ENCODE measurements around the gene CASP5. TPM values are rescaled to one million over a fixed set of nuclear protein-coding genes. Genes with fewer than 3 reads are reported as not detected.

Gene CASP5
- total and polyA plus RNA-seq, 4 donors, result 0.10 to 0.75 (median 0.34) TPM

GRCh38 chr11:105000167-105000566 lies 22.8 kb downstream of the CASP5 start:
- peaks cover 0 to 1% (median 0%) of the 10 kb centered on the region in 4 donors for H3K4me1 ChIP-seq (ENCODE audit: control insufficient read depth in 4 of 4, insufficient read depth in 4 of 4, low read length in 3 of 4)
- DNase-seq (ENCODE audit: low spot score), result no peak
- WGBS, result 93% methylated on average over 5 of the region's 5 CpGs
- no peak overlapping the region for H3K27ac ChIP-seq (ENCODE audit: low read depth in 1 of 2, low read length in 2 of 2)
- H3K9me3 ChIP-seq (ENCODE audit: control insufficient read depth in 4 of 4, low read length in 3 of 4), result no peaks in the 10 kb centered on the region
- TF ChIP-seq HNF4G (IDR thresholded peaks at IDR 0.05), result no peak
- TF ChIP-seq CTCF (IDR thresholded peaks at IDR 0.05; ENCODE audit: low read depth, low read length, missing input control), result peak; percentile 5
- H3K27me3 ChIP-seq (ENCODE audit: control insufficient read depth in 4 of 4, insufficient read depth in 4 of 4, low read length in 3 of 4), result no peaks in the 10 kb centered on the region
- H3K36me3 ChIP-seq (ENCODE audit: control insufficient read depth in 4 of 4, insufficient read depth in 3 of 4, low read depth in 1 of 4, low read length in 3 of 4), result no peaks in the 10 kb centered on the region
- H3K9ac ChIP-seq (ENCODE audit: low read depth in 1 of 2, low read length in 2 of 2), result no peak overlapping the region
- no peak overlapping the region for H3K4me3 ChIP-seq (ENCODE audit: low read depth in 1 of 3, low read length in 3 of 3)

- no peak overlapping the region for H3K27ac ChIP-seq (ENCODE audit: low read depth in 1 of 2, low read length in 2 of 2)
- H3K36me3 ChIP-seq (ENCODE audit: control insufficient read depth in 4 of 4, insufficient read depth in 3 of 4, low read depth in 1 of 4, low read length in 3 of 4), result no peaks in the 10 kb centered on the region
- DNase-seq (ENCODE audit: low spot score), result no peak
- H3K4me1 ChIP-seq (ENCODE audit: control insufficient read depth in 4 of 4, insufficient read depth in 4 of 4, low read length in 3 of 4), result peaks cover 0 to 1% (median 0%) of the 10 kb centered on the region in 4 donors
- TF ChIP-seq MAX (IDR thresholded peaks at IDR 0.05) (no peak), ZBTB33 (IDR thresholded peaks at IDR 0.05) (no peak), SP1 (IDR thresholded peaks at IDR 0.05) (no peak), EGR1 (IDR thresholded peaks at IDR 0.05; ENCODE audit: low read depth in 2 of 2) (no peak), GABPA (IDR thresholded peaks at IDR 0.05 in 1 of 2, conservative IDR thresholded peaks at IDR 0.05 in 1 of 2) (no peak), FOXA2 (IDR thresholded peaks at IDR 0.05) (no peak), NR2F2 (IDR thresholded peaks at IDR 0.05) (no peak), HNF4A (conservative IDR thresholded peaks at IDR 0.05) (no peak), CTCF (IDR thresholded peaks at IDR 0.05; ENCODE audit: low read depth, low read length, missing input control) (no peak), HNF4G (IDR thresholded peaks at IDR 0.05) (no peak), YY1 (IDR thresholded peaks at IDR 0.05) (no peak)
- 75% methylated on average over 1 of the region's 1 CpG for WGBS
- no peak overlapping the region for H3K9ac ChIP-seq (ENCODE audit: low read depth in 1 of 2, low read length in 2 of 2)
- H3K4me3 ChIP-seq (ENCODE audit: low read depth in 1 of 3, low read length in 3 of 3), result no peak overlapping the region
- H3K9me3 ChIP-seq (ENCODE audit: control insufficient read depth in 4 of 4, low read length in 3 of 4), result no peaks in the 10 kb centered on the region
- H3K27me3 ChIP-seq (ENCODE audit: control insufficient read depth in 4 of 4, insufficient read depth in 4 of 4, low read length in 3 of 4), result no peaks in the 10 kb centered on the region
Measured at GRCh38 chr11:104999721-105000120, 23.2 kb downstream of the CASP5 start.

GRCh38 chr11:104997288-104997687 lies 25.7 kb downstream of the CASP5 start:
- DNase-seq (ENCODE audit: low spot score), result no peak
- WGBS, result 78% methylated on average over 6 of the region's 6 CpGs
- H3K36me3 ChIP-seq (ENCODE audit: control insufficient read depth in 4 of 4, insufficient read depth in 3 of 4, low read depth in 1 of 4, low read length in 3 of 4), result no peaks in the 10 kb centered on the region
- peaks cover 0 to 4% (median 0%) of the 10 kb centered on the region in 4 donors for H3K27me3 ChIP-seq (ENCODE audit: control insufficient read depth in 4 of 4, insufficient read depth in 4 of 4, low read length in 3 of 4)
- H3K27ac ChIP-seq (ENCODE audit: low read depth in 1 of 2, low read length in 2 of 2), result no peak overlapping the region
- TF ChIP-seq RAD21 (IDR thresholded peaks at IDR 0.05) (peak in 1 of 2 donors; percentile 33), ZBTB33 (IDR thresholded peaks at IDR 0.05) (no peak)
- H3K9ac ChIP-seq (ENCODE audit: low read depth in 1 of 2, low read length in 2 of 2), result no peak overlapping the region
- peaks cover 0 to 1% (median 0%) of the 10 kb centered on the region in 4 donors for H3K4me1 ChIP-seq (ENCODE audit: control insufficient read depth in 4 of 4, insufficient read depth in 4 of 4, low read length in 3 of 4)
- H3K4me3 ChIP-seq (ENCODE audit: low read depth in 1 of 3, low read length in 3 of 3), result no peak overlapping the region
- no peaks in the 10 kb centered on the region for H3K9me3 ChIP-seq (ENCODE audit: control insufficient read depth in 4 of 4, low read length in 3 of 4)
